Measurements from ENCODE around the gene FTCD. TPM values are rescaled to one million over a fixed set of nuclear protein-coding genes. Genes with fewer than 3 reads are reported as not detected.

The FTCD gene
- total and polyA plus RNA-seq, 2 donors (not counting 3 experiments of a cell fraction or from before 2014, with no cell fraction given), result 0.06 to 1.2 TPM

DNA sequence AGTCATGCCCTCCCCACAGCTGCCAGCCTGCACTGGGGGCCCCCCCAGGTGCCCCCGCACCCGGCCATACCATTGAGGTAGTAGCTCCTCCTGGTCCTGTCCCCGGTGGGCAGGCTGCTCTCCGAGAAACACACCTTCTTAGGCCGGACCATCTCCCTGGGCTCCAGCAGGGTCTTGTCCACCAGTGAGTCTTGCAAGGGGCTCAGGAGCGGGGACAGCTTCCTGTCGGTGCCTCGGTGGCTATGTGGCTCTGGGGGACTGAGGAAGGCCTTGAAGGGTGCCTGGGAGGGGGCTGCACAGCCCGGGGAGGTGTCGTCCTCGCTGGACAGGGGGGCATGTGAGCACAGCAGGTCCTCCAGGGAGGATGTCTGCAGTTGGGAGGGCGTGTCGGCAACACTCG lies 12.9 kb upstream of the FTCD start:
- FAIRE-seq (no peak), DNase-seq (ENCODE audit: low read depth, low spot score) (no peak)
- Histone ChIP-seq H2AFZ (ENCODE audit: low read depth, low read length) (no peak overlapping the region), H3K36me3 (ENCODE audit: control insufficient read depth in 2 of 2, extremely low read depth in 1 of 2, insufficient read depth in 2 of 2, low read length in 2 of 2) (no peaks in the 10 kb centered on the region), H3K79me2 (ENCODE audit: control insufficient read depth, insufficient read depth, low read length) (no peaks in the 10 kb centered on the region), H3K4me3 (replicated peaks in 1 of 3; ENCODE audit: insufficient read depth in 1 of 3, low read depth in 1 of 3, low read length in 3 of 3) (no peak overlapping the region), H3K4me1 (ENCODE audit: control insufficient read depth, extremely low read depth, insufficient read depth, low read length) (no peaks in the 10 kb centered on the region), H3K4me2 (ENCODE audit: insufficient read depth, low read length) (no peak overlapping the region), H3K27ac (ENCODE audit: insufficient read depth, low read depth, low read length) (no peak overlapping the region), H3K9me1 (replicated peaks; ENCODE audit: control insufficient read depth, extremely low read depth, insufficient read depth, low read length) (no peaks in the 10 kb centered on the region), H3K9me3 (replicated peaks; ENCODE audit: control insufficient read depth, insufficient read depth, low read length) (no peaks in the 10 kb centered on the region), H3K27me3 (ENCODE audit: control insufficient read depth in 2 of 2, insufficient read depth in 2 of 2, low read length in 2 of 2) (no peaks in the 10 kb centered on the region), H3K9ac (replicated peaks; ENCODE audit: extremely low read depth, insufficient read depth, low read length) (no peak overlapping the region), H4K20me1 (replicated peaks; ENCODE audit: control insufficient read depth, extremely low read depth, insufficient read depth, low read length) (no peaks in the 10 kb centered on the region)
- CTCF ChIA-PET, result no interaction called here
- BruUV-seq (replicated peaks), result no TSS peak
- dilution Hi-C loops (cut with MboI; ENCODE audit: extremely low pct_ligation_motif_present, low sequenced_read_pairs), result no loop called here
- intact Hi-C loops (cut with micrococcal nuclease), result no loop called here
- TF ChIP-seq FOS (IDR thresholded peaks at IDR 0.05; ENCODE audit: borderline replicate concordance, insufficient read depth, low read length) (no peak), EZH2 (IDR thresholded peaks at IDR 0.05; ENCODE audit: borderline replicate concordance, low read depth, low read length, severe bottlenecking) (no peak), JUN (IDR thresholded peaks at IDR 0.05; ENCODE audit: borderline replicate concordance, insufficient read depth, insufficient read length, low read depth) (no peak), GATA2 (IDR thresholded peaks at IDR 0.05; ENCODE audit: insufficient read depth, insufficient read length, low read depth, low read length) (no peak), POLR2AphosphoS5 (IDR thresholded peaks at IDR 0.05; ENCODE audit: insufficient read depth, low read depth, low read length) (no peak), MYC (IDR thresholded peaks at IDR 0.05; ENCODE audit: low read depth, low read length) (no peak), POLR2A (IDR thresholded peaks at IDR 0.05; ENCODE audit: low read depth, low read length) (no peak)
- TF ChIP-seq, protein P1, sequence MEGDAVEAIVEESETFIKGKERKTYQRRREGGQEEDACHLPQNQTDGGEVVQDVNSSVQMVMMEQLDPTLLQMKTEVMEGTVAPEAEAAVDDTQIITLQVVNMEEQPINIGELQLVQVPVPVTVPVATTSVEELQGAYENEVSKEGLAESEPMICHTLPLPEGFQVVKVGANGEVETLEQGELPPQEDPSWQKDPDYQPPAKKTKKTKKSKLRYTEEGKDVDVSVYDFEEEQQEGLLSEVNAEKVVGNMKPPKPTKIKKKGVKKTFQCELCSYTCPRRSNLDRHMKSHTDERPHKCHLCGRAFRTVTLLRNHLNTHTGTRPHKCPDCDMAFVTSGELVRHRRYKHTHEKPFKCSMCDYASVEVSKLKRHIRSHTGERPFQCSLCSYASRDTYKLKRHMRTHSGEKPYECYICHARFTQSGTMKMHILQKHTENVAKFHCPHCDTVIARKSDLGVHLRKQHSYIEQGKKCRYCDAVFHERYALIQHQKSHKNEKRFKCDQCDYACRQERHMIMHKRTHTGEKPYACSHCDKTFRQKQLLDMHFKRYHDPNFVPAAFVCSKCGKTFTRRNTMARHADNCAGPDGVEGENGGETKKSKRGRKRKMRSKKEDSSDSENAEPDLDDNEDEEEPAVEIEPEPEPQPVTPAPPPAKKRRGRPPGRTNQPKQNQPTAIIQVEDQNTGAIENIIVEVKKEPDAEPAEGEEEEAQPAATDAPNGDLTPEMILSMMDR (IDR thresholded peaks at IDR 0.05; ENCODE audit: extremely low read depth in 1 of 2, insufficient read depth in 1 of 2, low read depth in 1 of 2, low read length in 2 of 2), result no peak
- TF ChIP-seq, protein P2, sequence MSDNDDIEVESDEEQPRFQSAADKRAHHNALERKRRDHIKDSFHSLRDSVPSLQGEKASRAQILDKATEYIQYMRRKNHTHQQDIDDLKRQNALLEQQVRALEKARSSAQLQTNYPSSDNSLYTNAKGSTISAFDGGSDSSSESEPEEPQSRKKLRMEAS (IDR thresholded peaks at IDR 0.05; ENCODE audit: insufficient read depth, insufficient read length), result no peak
- POLR2A ChIA-PET, result no interaction called here

Data from endothelial cell of umbilical vein (primary cell).